Activated CD4-positive, CD25-positive, alpha-beta regulatory T cell treated with anti-CD3 and anti-CD28 coated beads, Interleukin-2, amount 50 U/mL, for 24 hours (primary cell): ENCODE results near the gene SAFB.
"Not testable (repeated sequence)": the region's sequence is repeated elsewhere in the genome, so short reads cannot be mapped to it uniquely, and the experiment has no call there.

ENCODE experiments used
- ATAC-seq, 2 donors: fragments of 150-1000 bp; cut with Tn5 transposase; one replicate each; pipeline ENCODE4 v1.10.0; 2021; ENCODE audit warnings: mild to moderate bottlenecking in 1 of 2, moderate library complexity in 1 of 2

Gene SAFB

DNA sequence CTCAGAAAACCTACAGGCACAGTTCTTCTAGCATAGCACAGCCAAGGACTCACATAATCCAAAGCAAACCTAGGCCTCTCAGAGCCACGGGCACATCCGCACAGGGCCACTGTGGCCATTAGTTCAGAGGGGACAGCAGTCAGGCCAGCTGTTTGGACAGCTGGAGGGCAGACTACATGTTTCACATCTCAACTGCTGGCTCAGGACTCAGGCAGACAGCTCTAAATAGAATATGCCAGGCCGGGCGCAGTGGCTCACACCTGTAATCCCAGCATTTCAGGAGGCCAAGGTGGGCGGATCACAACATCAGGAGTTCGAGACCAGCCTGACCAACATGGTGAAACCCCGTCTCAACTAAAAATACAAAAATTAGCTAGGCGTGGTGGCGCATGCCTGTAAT is 27.1 kb upstream of the SAFB start:
- ATAC-seq: no peak

DNA sequence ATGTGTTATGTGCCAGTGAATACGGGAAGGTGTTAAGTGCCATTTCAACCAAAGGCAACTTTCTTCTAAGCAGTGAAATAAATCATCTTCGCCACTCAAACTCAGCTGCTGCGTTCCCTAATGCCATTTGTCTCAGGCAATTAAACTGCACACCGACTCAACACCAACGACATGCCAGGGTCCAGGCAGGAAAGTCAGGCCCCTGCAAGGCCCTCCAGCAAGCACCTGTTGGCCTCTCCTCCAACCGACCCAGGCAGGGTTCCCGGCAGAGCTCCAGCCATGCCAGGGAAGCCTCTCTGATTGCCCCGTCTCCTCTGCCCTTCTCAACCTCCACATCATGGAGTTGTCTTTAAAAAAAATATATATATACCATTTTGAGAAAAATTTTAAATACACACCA is 22.1 kb upstream of the SAFB start:
- ATAC-seq: no peak

DNA sequence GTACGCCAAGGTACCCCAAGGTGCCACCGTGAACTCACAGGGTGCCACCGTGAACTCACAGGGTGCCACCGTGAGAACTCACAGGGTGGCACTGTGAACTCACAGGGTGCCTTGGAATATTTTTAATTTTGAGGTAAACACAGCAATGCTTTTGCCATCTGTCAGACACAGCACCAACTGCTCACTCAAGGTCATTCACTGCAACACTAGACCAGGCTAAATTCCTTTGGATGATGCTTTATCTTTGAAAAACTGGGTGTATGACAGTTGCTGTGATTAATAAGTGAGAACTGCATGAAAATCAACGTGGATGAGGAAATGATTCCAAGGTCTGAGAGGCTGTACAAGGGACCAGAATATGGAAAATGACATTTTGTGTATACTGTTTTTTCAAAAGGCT is 19.3 kb upstream of the SAFB start:
- no peak for ATAC-seq

DNA sequence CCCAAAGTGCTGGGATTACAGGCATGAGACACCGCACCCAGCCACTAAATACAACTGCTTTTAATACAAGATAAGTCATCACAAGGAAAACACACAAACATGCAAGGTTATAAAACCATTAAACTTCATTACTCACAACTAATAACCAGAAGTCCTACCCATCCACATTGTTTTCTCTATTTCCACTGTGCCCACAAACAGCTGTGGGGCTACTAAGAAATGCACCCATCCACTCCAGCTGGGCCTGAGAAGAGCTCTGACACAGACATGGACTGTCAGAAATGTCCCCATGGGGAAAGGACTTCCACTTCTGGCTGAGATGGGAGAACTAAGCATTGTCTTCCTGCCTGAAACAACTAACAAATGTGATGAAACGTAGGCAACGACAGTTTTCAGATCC is 17.5 kb upstream of the SAFB start:
- ATAC-seq: no peak

- no peak for ATAC-seq
Measured at GRCh38 chr19:5607318-5608275, 15.3 kb upstream of the SAFB start.

DNA sequence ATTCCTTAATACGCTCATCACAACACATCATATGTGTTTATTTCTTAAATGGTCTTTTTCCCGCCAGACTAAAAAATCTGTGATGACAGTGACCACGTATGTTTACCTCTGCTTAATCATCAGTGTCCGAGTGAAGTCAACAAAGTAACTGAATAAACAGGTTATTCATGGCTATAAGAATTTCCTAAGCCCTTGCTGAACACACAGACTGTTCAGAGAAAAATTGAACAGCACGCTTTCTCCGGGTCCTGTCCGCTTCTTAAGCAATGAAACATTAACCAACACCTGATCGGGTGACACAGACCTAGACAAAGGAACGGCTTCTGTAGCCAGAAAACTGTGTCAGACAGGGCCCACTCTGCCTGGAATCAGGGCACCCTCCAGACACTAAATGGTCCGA is 14.6 kb upstream of the SAFB start:
- no peak for ATAC-seq

- ATAC-seq: not testable (repeated sequence)
Measured at GRCh38 chr19:5608766-5609165, 14.1 kb upstream of the SAFB start.

- ATAC-seq: no peak
Measured at GRCh38 chr19:5609881-5610448, 12.9 kb upstream of the SAFB start.

- no peak for ATAC-seq
Measured at GRCh38 chr19:5612891-5613865, 9.7 kb upstream of the SAFB start.

GRCh38 chr19:5615756-5616327 is 7.0 kb upstream of the SAFB start:
- no peak for ATAC-seq

GRCh38 chr19:5617080-5617479 is 5.8 kb upstream of the SAFB start:
- no peak for ATAC-seq

DNA sequence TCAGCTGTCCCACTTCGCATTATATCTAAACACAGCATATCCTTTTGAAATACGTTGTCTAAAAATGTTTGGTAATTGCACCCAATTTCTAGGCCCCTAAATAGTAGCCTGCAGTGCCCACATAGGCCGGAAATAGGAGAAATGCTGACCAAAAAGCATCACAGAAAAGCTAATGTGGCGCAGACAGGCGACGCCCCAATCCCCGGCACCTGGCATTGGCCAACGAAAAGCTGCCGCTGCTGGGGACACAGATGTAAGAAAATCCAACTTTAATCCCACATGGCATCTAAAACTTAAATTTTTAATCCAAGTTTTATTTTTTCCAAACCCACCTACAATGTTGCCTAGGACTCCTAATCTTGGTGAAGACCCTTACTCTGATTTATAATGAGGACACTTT is 4.3 kb upstream of the SAFB start:
- no peak for ATAC-seq

DNA sequence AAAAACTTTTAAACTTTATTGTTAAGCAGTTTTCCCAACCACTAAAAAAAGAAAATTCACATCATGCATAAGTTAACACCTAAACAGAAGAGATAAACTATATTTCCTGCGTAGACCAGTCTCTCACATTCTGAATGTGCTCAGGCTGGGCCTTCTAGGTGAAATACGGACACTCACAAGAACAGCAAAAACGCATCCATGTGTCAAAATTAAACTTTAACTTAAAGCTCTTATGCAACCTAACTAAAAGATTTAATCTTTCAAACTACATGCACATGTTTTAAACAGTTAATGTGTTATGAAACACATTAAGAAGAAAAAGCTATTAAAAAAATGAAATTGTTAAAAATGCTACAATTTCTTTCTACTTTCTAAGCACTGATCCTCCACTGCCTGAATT is 2.9 kb upstream of the SAFB start:
- no peak for ATAC-seq

GRCh38 chr19:5621311-5621944 is 1.5 kb upstream of the SAFB start:
- ATAC-seq: no peak

- no peak for ATAC-seq
Measured at GRCh38 chr19:5621945-5622464, 878 bp upstream of the SAFB start.

- ATAC-seq: no peak
Measured at GRCh38 chr19:5623397-5624017, 624 bp downstream of the SAFB start.

DNA sequence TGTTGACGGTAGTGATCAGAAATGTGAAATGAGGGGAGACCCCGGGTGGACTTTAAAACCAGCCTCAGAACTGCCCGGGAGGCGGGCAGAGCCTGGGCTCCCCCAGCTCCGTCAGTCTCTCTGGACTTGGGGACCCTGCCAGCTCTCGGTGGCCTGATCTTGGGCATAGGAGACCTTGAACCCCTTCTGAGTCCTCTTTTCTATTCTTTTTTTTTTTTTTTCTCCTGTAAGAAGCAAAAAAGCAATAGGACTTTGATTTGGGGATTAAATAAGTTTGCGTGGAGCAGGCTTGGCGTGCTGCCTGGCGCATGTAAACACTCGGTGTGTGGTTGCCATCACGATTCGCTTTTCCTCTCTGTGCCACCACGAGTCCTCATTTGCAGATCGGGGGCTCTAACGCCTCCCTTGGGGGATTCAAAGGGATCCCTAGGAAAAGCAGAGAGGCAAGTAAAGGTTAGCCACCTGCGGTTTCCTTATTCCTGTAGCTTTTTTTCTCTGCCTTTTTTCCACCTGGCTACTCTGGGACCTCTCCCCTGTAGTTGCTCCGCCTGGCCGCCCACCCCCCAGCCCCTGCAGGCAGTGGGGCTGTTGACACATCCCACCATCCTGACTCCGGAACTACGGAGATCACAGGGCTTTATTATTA is 1.3 kb downstream of the SAFB start:
- ATAC-seq: no peak

DNA sequence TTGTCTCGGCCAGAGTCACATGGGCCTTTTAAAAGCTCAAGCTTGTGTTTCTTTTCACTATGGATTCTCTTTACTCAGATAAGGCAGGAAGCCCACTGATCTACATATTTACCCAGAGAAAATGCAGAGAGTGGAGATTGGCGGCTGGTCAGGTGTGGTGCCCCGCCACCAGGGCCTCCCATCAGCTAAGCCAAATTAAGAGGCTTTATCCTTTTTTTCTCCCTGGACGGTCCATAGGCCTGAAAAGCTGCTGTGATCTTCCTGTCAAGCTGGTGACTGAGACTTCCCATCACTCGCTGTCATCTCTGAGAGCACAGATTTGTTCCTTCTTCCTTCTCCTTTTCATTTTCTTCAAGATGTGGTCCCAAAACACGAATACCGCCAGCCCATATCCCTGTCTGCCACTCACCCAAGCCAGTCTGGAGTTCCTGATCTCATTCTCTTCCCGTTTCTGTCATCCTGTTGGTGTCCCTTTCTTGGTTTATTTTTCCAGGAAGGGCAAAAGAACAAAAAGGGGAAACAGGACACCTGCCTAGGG is 1.9 kb downstream of the SAFB start:
- ATAC-seq: no peak

DNA sequence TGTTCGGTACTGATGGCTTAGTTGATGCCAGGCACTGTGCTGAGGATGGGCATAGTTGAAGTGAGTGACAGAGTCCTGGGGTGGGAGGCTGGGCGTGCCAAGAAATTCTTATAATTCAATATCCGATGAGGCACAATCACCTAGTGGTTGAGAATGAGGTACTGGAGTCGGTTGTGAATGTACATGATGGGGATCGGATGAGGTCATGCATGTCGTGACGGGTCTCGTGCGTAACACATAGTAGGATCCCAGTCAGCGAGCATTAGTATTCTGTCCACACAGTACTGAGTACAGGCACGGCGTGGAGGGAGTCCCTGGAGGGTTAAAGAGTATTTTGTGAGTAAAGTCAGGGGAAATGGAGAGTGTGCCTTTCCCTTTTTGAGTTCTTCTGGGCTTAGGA is 2.8 kb downstream of the SAFB start:
- no peak for ATAC-seq

- no peak for ATAC-seq
Measured at GRCh38 chr19:5627395-5627904, 4.6 kb downstream of the SAFB start.

GRCh38 chr19:5628461-5628860 is 5.6 kb downstream of the SAFB start:
- peak; percentile 57 to 74 for ATAC-seq
